ENCODE measurements around the gene SLC25A26.

SLC25A26 gene

GRCh38 chr3:66227915-66228314 is 7.1 kb downstream of the SLC25A26 start:
- DNase-seq, result no peak

DNA sequence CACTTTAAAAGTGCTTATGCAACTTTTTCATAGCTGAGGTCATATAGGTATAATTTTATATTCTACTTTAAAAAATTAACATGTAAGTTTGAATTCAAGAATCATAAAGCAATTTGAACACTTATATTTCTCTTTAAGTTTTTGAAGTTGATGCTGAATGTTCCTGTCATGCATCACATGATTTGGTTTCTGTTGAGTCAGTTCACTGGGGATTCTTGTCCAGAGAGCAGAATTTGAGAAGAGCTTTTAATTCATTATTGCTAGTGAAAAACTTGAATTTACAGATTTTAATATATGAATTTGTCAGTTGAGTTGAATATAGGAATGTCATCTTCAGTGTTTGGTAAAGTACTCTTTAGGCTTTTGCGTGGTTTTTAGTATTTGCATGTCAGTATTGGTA is 7.9 kb downstream of the SLC25A26 start:
- no peak for DNase-seq

DNA sequence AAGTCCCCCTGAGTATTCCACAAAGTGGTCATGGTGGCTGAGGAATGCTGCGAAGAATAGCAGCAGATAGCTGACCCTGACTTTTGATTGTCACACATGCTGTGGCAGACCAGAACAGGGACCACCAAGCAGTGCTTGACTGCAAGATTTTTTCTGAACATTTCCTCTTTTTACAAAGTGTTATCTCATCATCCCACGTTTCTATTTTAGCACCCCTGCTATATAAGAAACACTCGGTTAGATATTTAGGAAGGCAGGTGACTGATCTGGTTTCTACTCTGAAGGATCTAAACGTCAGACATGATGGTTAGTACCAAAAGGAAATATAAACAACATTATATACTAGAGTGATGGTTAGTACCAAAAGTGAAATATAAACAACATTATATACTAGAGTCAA is 9.1 kb downstream of the SLC25A26 start:
- DNase-seq, result no peak

GRCh38 chr3:66233033-66233432 is 12.2 kb downstream of the SLC25A26 start:
- DNase-seq, result no peak

DNA sequence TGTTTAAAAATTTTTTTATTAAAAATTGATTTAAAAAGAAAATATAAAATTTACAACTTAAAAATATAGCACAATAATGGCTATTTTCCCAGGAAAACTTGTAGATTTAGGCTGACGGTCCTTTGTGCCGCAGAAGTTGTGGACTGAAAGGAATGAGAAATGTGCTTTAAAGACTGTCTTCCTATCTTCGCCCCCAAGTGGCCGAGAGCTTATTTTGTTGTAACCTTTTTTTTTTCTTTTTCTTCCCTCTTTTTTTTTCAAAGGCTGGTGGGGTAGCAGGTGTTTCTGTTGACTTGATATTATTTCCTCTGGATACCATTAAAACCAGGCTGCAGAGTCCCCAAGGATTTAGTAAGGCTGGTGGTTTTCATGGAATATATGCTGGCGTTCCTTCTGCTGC is 15.5 kb downstream of the SLC25A26 start:
- peak; percentile 25 for DNase-seq

DNA sequence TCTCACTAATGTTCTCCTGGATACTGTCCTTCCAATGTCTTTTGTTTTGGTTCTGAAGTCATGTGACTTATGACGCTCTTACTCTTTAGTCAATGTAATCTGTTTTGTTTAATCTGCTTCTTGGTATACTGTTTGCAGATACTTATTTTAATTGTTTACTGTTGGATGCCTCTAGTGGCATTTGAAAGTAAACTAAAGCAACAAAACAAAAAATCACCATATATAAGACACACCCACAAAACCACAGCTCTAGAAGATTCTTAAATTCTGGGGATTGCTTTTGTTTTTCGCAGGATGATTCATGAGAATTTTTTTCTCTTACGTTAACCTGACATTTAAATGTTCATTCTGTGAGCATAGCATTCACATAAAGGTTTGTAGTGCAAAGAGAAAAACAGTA is 16.8 kb downstream of the SLC25A26 start:
- no peak for DNase-seq

DNA sequence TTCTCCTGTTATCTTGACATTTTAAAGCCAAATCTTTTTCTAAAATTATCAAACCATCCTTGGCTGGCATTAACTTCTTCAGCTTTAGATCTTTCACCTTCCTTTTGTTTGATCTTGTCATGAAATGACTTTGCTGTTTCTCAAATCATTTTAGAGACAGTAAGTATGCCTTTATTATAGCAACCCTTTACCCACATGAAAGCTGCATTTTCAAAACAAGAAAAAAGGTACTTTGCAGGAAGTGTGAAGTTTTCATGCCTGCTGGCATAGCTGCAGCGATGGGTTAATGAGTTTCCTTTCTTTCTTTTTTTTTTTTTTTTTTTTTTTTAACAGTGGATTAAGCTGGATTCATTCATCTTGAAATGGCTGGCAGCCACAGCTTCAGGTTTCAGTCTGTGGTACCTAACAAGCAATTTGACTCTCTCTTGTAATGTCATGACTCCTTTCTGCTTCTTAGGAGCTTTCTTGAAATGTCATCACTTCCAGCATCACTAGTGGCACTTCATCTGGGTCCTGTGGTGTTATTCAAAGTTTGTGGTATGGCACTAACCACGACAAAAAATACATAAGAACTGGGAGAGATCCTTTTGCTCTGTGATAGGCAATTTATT is 18.8 kb downstream of the SLC25A26 start:
- no peak for DNase-seq

DNA sequence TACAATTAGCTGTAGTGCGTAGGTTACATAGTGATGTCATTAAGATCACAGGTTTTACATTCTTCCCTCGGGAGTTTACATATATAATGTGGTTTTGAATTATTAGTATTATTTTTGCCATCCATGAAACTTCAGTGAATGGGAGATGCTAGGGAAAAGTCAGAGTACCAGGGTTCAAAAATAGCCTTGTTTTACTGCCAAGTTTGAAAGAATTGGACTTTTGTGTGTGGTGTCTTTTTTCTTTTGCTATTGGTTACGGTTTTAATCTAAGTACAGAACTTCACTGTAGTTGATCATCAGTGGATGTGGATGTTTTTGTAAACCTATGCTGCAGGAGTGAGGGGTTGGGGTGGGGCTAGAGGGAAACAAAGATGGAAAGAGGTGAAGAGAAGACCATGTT is 20.7 kb downstream of the SLC25A26 start:
- DNase-seq, result no peak

DNA sequence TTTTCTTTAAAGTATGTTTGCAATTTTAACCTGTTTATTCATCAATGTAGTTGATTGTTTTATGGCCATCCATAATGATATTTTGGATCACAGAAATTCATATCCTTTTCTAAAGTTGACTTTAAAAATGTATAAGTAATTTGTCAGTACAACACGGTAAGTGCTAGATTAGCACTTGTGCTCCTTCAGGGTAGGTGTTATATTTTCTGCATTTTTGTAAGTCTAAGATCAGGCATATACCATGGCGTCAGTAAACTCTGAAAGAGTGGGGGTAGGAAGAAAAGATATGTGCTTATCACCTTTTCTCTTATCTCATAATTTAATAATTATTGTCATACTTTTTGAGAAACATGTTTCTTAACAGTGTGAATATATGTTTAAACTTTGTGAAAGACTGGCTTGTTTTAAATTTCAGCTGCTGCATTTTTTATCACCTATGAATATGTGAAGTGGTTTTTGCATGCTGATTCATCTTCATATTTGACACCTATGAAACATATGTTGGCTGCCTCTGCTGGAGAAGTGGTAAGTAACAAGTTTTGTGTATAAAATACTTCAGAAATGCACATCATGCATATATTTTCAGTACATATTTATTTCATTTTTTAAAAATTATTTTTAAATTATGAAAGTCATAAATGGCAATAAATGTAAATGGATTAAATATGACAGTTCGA is 22.1 kb downstream of the SLC25A26 start:
- no peak for DNase-seq

- DNase-seq, result no peak
Observed at GRCh38 chr3:66248641-66249040, 27.8 kb downstream of the SLC25A26 start.

- DNase-seq, result peak; percentile 34
Observed at GRCh38 chr3:66253790-66254620, 33.2 kb downstream of the SLC25A26 start.

- no peak for DNase-seq
Observed at GRCh38 chr3:66255865-66256264, 35.1 kb downstream of the SLC25A26 start.

DNA sequence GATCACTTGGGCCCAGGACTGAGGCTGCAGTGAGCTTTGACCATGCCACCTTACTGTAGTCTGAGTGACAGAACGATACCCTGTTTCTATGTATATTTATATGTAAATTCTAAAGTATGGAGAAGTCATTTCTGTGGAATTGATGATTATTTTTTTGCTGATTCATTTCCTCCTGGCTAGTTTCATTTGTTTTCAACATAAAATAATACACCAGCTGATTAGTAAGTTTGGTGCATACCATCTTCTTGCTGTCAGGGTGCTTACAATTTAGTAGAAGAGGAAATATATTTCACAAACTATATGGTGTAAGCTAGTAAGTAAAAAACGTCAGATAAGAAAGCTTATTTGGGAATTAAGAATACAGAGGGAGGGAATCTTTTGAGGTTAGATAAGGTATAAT is 36.0 kb downstream of the SLC25A26 start:
- peak; percentile 11 for DNase-seq

DNA sequence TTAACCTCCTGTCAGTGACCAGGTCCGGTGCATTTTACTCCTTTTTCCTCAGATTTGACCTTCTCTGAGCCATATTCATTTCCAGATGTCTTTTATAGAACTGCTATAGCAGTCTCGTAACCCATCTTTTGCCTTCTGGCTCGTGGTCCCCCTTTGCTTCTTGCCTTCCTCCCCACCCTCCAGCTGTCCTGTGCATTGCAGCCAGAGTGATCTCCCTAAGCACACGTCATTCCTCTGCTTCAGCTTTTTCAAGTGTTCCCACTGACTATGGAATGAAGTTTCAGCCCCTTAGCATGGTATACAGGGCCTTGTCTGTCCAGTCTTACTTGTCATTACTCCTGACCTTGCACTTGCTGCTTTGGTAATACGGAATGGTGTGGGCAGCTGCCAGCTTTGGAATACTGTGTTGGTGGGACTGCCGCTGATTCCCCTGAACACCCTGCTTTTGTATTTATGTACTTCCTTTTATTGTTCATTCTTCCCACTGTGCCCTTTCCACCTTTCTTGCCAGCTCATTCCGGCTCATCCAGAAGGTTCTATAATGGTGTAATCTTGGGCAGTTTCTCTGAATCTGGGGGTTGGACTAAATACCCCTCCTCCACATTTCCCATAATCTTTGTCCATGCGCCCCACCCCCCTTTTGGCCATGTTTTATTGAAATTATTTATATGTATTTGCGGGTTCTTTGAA is 38.9 kb downstream of the SLC25A26 start:
- DNase-seq, result no peak

- no peak for DNase-seq
Observed at GRCh38 chr3:66260431-66260830, 39.6 kb downstream of the SLC25A26 start.

GRCh38 chr3:66261355-66261754 is 40.6 kb downstream of the SLC25A26 start:
- DNase-seq, result peak; percentile 49

GRCh38 chr3:66265649-66266048 is 44.8 kb downstream of the SLC25A26 start:
- DNase-seq, result no peak

- DNase-seq, result no peak
Observed at GRCh38 chr3:66266551-66266950, 45.8 kb downstream of the SLC25A26 start.

GRCh38 chr3:66267031-66267430 is 46.2 kb downstream of the SLC25A26 start:
- no peak for DNase-seq

- no peak for DNase-seq
Observed at GRCh38 chr3:66267906-66268305, 47.1 kb downstream of the SLC25A26 start.

GRCh38 chr3:66268864-66269263 is 48.1 kb downstream of the SLC25A26 start:
- DNase-seq, result no peak

DNA sequence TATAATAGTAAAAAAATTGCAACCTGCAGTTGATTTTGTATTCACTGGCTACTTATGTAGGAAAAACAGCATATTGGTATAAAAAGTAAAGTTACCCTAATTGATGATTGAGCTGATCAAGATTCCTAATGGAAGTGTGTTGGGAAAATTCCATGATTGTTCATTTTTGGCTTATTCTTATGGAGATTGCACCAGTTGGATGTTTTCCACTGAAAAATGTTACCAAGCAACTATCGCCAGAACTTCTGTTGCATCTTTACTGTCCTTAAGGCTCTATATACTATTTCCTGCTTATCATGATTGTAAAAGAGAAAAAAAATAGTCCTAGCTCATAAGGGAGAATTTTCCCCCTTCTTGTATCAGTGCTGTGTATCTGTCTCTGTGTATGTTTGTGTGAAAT is 48.6 kb downstream of the SLC25A26 start:
- no peak for DNase-seq

- no peak for DNase-seq
Observed at GRCh38 chr3:66270288-66270687, 49.5 kb downstream of the SLC25A26 start.
